HT-29 (cell line): Measurements from ENCODE around the gene NBDY. TPM values are rescaled to one million over a fixed set of nuclear protein-coding genes. Genes with fewer than 3 reads are reported as not detected.
A peak's percentile ranks its signal among the peaks of the same experiment; 100 is the strongest.
"Not testable (repeated sequence)": the region's sequence is repeated elsewhere in the genome, so short reads cannot be mapped to it uniquely, and the experiment has no call there.

ENCODE experiments used
- DNase-seq: peaks from one replicate; pipeline ENCODE4 v3.0.0-alpha.2; 2015; ENCODE audit warnings: low spot score
- total RNA-seq: library from RNA; depleted of rRNA; stranded (reverse); fragments of >200 nt; shearing (Covaris generic); gene quantifications from 2 replicates; pipeline ENCODE4 v1.2.3, GENCODE V29; 2014; rRNA removed

The NBDY gene
- total RNA-seq, 1 experiment from 2014 or later: 5.0 TPM

- no peak for DNase-seq
Observed at GRCh38 chrX:56800801-56801200, 71.8 kb downstream of the NBDY start.

- no peak for DNase-seq
Observed at GRCh38 chrX:56802428-56802827, 73.4 kb downstream of the NBDY start.

GRCh38 chrX:56802921-56803849 lies 74.1 kb downstream of the NBDY start:
- DNase-seq: peak; percentile 67

GRCh38 chrX:56803850-56804681 lies 75.0 kb downstream of the NBDY start:
- no peak for DNase-seq

GRCh38 chrX:56804867-56805266 lies 75.8 kb downstream of the NBDY start:
- DNase-seq: no peak

GRCh38 chrX:56805399-56805798 lies 76.4 kb downstream of the NBDY start:
- DNase-seq: no peak

GRCh38 chrX:56806176-56806575 lies 77.1 kb downstream of the NBDY start:
- DNase-seq: not testable (repeated sequence)

GRCh38 chrX:56811599-56811998 lies 82.6 kb downstream of the NBDY start:
- no peak for DNase-seq

- no peak for DNase-seq
Observed at GRCh38 chrX:56812515-56813105, 83.6 kb downstream of the NBDY start.

GRCh38 chrX:56813318-56813837 lies 84.3 kb downstream of the NBDY start:
- DNase-seq: no peak

- DNase-seq: no peak
Observed at GRCh38 chrX:56817179-56817578, 88.1 kb downstream of the NBDY start.

- DNase-seq: no peak
Observed at GRCh38 chrX:56826020-56826419, 97.0 kb downstream of the NBDY start.

- no peak for DNase-seq
Observed at GRCh38 chrX:56833626-56834025, 104.6 kb downstream of the NBDY start.

GRCh38 chrX:56853436-56853835 lies 124.4 kb downstream of the NBDY start:
- no peak for DNase-seq

GRCh38 chrX:56857042-56857441 lies 128.0 kb downstream of the NBDY start:
- no peak for DNase-seq

- DNase-seq: no peak
Observed at GRCh38 chrX:56860888-56861287, 131.8 kb downstream of the NBDY start.

Other genes with a start within 250 kb of the NBDY start
- gene UBQLN2, start 165.6 kb upstream of the NBDY start, total RNA-seq: 6.1 and 7.8 TPM in 2 replicates